Measurements from ENCODE around the gene ZC3H12C.
A peak's percentile ranks its signal among the peaks of the same experiment; 100 is the strongest.
"Not testable (repeated sequence)": the region's sequence is repeated elsewhere in the genome, so short reads cannot be mapped to it uniquely, and the experiment has no call there.

The ZC3H12C gene

GRCh38 chr11:110065189-110065588 lies 28.0 kb upstream of the ZC3H12C start:
- DNase-seq = no peak

GRCh38 chr11:110068001-110068400 lies 25.2 kb upstream of the ZC3H12C start:
- not testable (repeated sequence) for H3K27me3 ChIP-seq (replicated peaks); H3K36me3 ChIP-seq (replicated peaks)

More at GRCh38 chr11:110065189-110065588, 28.0 kb upstream of the ZC3H12C start:
- Histone ChIP-seq H3K27me3 (replicated peaks) (no peaks in the 10 kb centered on the region), H3K36me3 (replicated peaks) (no peaks in the 10 kb centered on the region), H3K4me3 (ENCODE audit: low read depth, low read length) (no peak overlapping the region), H3K27ac (no peak overlapping the region)
- TF ChIP-seq CTCF (IDR thresholded peaks at IDR 0.05; ENCODE audit: low read depth, low read length, missing control alignments) = no peak
- in situ Hi-C loops (cut with HindIII; ENCODE audit: low pct_ligation_motif_present, low sequenced_read_pairs) = no loop called here

GRCh38 chr11:110069158-110069737 lies 23.9 kb upstream of the ZC3H12C start:
- no peak for TF ChIP-seq CTCF (IDR thresholded peaks at IDR 0.05; ENCODE audit: low read depth, low read length, missing control alignments)
- in situ Hi-C loops (cut with HindIII; ENCODE audit: low pct_ligation_motif_present, low sequenced_read_pairs) = no loop called here
- peak; percentile 81 for DNase-seq
- Histone ChIP-seq H3K27ac (peak overlapping the region; percentile 47), H3K4me3 (ENCODE audit: low read depth, low read length) (no peak overlapping the region), H3K36me3 (replicated peaks) (no peaks in the 10 kb centered on the region), H3K27me3 (replicated peaks) (no peaks in the 10 kb centered on the region)

More at GRCh38 chr11:110068001-110068400, 25.2 kb upstream of the ZC3H12C start:
- DNase-seq; H3K4me3 ChIP-seq (ENCODE audit: low read depth, low read length); H3K27ac ChIP-seq; in situ Hi-C loops (cut with HindIII; ENCODE audit: low pct_ligation_motif_present, low sequenced_read_pairs): not testable (repeated sequence)

DNA sequence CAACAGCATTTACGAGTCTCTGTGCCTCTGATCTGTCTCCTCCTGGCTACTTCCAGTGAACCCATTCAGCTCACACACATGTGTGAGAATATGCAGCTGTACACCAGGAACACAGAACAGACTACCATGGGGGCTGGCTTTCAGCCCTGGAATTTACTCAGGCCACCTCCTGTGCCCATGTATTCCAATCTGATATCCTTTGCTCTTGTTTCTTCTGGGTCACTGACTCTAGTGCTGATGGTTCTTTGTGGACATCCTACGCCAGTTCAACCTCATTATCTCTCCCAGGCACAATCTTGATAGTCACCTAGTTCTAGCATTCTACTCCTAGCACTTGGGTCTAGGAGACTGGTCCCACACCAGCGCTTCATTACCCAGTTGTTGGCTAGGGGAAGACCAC lies 23.0 kb upstream of the ZC3H12C start:
- no peaks in the 10 kb centered on the region for H3K27me3 ChIP-seq (replicated peaks)
- H3K4me3 ChIP-seq (ENCODE audit: low read depth, low read length) = no peak overlapping the region
- in situ Hi-C loops (cut with HindIII; ENCODE audit: low pct_ligation_motif_present, low sequenced_read_pairs) = no loop called here
- no peaks in the 10 kb centered on the region for H3K36me3 ChIP-seq (replicated peaks)
- peak overlapping the region; percentile 47 for H3K27ac ChIP-seq
- no peak for DNase-seq
- TF ChIP-seq CTCF (IDR thresholded peaks at IDR 0.05; ENCODE audit: low read depth, low read length, missing control alignments) = no peak

DNA sequence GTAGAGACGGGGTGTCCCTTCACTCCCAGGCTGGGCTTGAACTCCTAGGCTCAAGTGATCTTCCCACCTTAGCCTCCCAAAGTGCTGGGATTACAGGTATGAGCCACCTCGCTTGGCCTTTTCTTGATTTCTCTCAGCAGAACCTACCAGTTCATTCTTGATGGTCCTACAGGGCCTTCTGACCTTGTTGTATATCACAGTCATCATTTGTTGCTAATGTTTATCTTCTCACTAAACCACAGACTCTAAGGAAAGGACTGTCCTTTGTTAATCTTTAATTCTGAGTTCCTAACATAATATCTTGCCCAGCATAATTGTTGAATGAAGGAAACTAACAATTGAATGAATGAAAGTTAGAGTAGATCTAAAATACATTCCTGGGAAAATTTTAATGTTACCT lies 22.0 kb upstream of the ZC3H12C start:
- DNase-seq = no peak
- Histone ChIP-seq H3K4me3 (ENCODE audit: low read depth, low read length) (no peak overlapping the region), H3K27ac (no peak overlapping the region), H3K27me3 (replicated peaks) (no peaks in the 10 kb centered on the region), H3K36me3 (replicated peaks) (no peaks in the 10 kb centered on the region)
- in situ Hi-C loops (cut with HindIII; ENCODE audit: low pct_ligation_motif_present, low sequenced_read_pairs) = no loop called here
- no peak for TF ChIP-seq CTCF (IDR thresholded peaks at IDR 0.05; ENCODE audit: low read depth, low read length, missing control alignments)

- H3K27me3 ChIP-seq (replicated peaks) = no peaks in the 10 kb centered on the region
Observed at GRCh38 chr11:110072930-110073329, 20.3 kb upstream of the ZC3H12C start.

More at GRCh38 chr11:110072930-110073329, 20.3 kb upstream of the ZC3H12C start:
- no peak for TF ChIP-seq CTCF (IDR thresholded peaks at IDR 0.05; ENCODE audit: low read depth, low read length, missing control alignments)
- no peak for DNase-seq
- Histone ChIP-seq H3K27ac (no peak overlapping the region), H3K36me3 (replicated peaks) (no peaks in the 10 kb centered on the region), H3K4me3 (ENCODE audit: low read depth, low read length) (no peak overlapping the region)
- in situ Hi-C loops (cut with HindIII; ENCODE audit: low pct_ligation_motif_present, low sequenced_read_pairs) = no loop called here

All from brain microvascular endothelial cell (primary cell).